ENCODE measurements around the gene XNDC1N.

- TF ChIP-seq CTCF (IDR thresholded peaks at IDR 0.05 in 4 of 5, conservative IDR thresholded peaks at IDR 0.05 in 1 of 5) (no peak), POLR2A (IDR thresholded peaks at IDR 0.05) (no peak)
Measured at GRCh38 chr11:71955898-71956456, 27.6 kb upstream of the XNDC1N start.

All from gastrocnemius medialis (tissue), 4 donors.